Keratinocyte (primary cell): ENCODE results near the gene ZNF747. TPM values are rescaled to one million over a fixed set of nuclear protein-coding genes. Genes with fewer than 3 reads are reported as not detected.

ENCODE experiments used
- DNase-seq: peaks from one replicate; pipeline ENCODE4 v3.0.0-alpha.2; 2011; ENCODE audit warnings: low read depth, missing footprints, low spot score
- FAIRE-seq: peaks from 2 replicates; lab custom pipeline; 2011; peaks lifted over from hg19 to GRCh38; lab: Jason Lieb, UNC
- H2AFZ ChIP-seq: 2 replicates; pipeline ENCODE4 v1.6.0; 2012; ENCODE audit warnings: low read length, control low read depth, inconsistent platforms; ENCODE audit not compliant: control insufficient read depth
- H3K27ac ChIP-seq: 2 replicates; pipeline ENCODE4 v1.5.1; 2011; ENCODE audit warnings: low read length; ENCODE audit not compliant: control insufficient read depth, insufficient read depth
- H3K27me3 ChIP-seq: 3 replicates; pipeline ENCODE4 v1.6.0; 2011; ENCODE audit warnings: low read length; ENCODE audit not compliant: control insufficient read depth, insufficient read depth; ENCODE audit errors: extremely low read depth
- H3K36me3 ChIP-seq, 2 experiments: 2 replicates in 1 of 2; 3 replicates in 1 of 2; pipeline ENCODE4 v1.5.1; 2011; ENCODE audit warnings: low read length in 2 of 2, mild to moderate bottlenecking in 1 of 2; ENCODE audit not compliant: control insufficient read depth in 2 of 2, insufficient read depth in 2 of 2; ENCODE audit errors: extremely low read depth in 1 of 2
- H3K4me1 ChIP-seq: 3 replicates; pipeline ENCODE4 v1.5.1; 2011; ENCODE audit warnings: low read length; ENCODE audit not compliant: control insufficient read depth, insufficient read depth; ENCODE audit errors: extremely low read depth
- H3K4me2 ChIP-seq: 3 replicates; pipeline ENCODE4 v1.6.0; 2011; ENCODE audit warnings: low read depth, low read length; ENCODE audit not compliant: control insufficient read depth, insufficient read depth; ENCODE audit errors: extremely low read depth
- H3K4me3 ChIP-seq, 3 experiments: fragments of 200-600 bp in 1 of 3; sonication (generic) in 1 of 3; 2 replicates in 2 of 3; 3 replicates in 1 of 3; pipeline ENCODE4 v1.5.1; 2011 to 2016; ENCODE audit warnings: low read length in 3 of 3, mild to moderate bottlenecking in 3 of 3, control low read depth in 2 of 3, inconsistent platforms in 1 of 3, low read depth in 1 of 3, mixed read lengths in 1 of 3, mixed run types in 1 of 3, moderate library complexity in 1 of 3; ENCODE audit not compliant: control insufficient read depth in 2 of 3, insufficient read depth in 2 of 3; ENCODE audit errors: extremely low read depth in 1 of 3
- H3K79me2 ChIP-seq: 2 replicates; pipeline ENCODE4 v1.6.0; 2012; ENCODE audit warnings: low read length; ENCODE audit not compliant: control insufficient read depth, insufficient read depth
- H3K9ac ChIP-seq: 3 replicates; pipeline ENCODE4 v1.6.0; 2011; ENCODE audit warnings: low read length; ENCODE audit not compliant: control insufficient read depth, insufficient read depth; ENCODE audit errors: extremely low read depth
- H3K9me1 ChIP-seq: 3 replicates; pipeline ENCODE4 v1.6.0; 2011; ENCODE audit warnings: low read length; ENCODE audit not compliant: control insufficient read depth, insufficient read depth; ENCODE audit errors: extremely low read depth
- H3K9me3 ChIP-seq: 2 replicates; pipeline ENCODE4 v1.5.1; 2012; ENCODE audit warnings: low read depth, low read length; ENCODE audit not compliant: control insufficient read depth
- H4K20me1 ChIP-seq: 3 replicates; pipeline ENCODE4 v1.6.0; 2011; ENCODE audit warnings: low read length; ENCODE audit not compliant: control insufficient read depth, insufficient read depth; ENCODE audit errors: extremely low read depth
- EZH2 ChIP-seq: IDR thresholded peaks from one replicate; pipeline ENCODE4 v1.6.1; 2012; ENCODE audit warnings: inconsistent platforms, mild to moderate bottlenecking, low read length, moderate library complexity
- dilution Hi-C: fragments of 300-500 bp; cut with MboI; formaldehyde crosslinking; loops from one replicate; pipeline ENCODE4 v1.7.0; 2020; ENCODE audit warnings: low sequenced_read_pairs; ENCODE audit not compliant: extremely low pct_ligation_motif_present
- polyA plus RNA-seq, 5 experiments: library from polyadenylated mRNA; depleted of rRNA in 3 of 5; stranded (reverse) in 3 of 5; stranded (forward) in 1 of 5; unstranded in 1 of 5; fragments of >200 nt; gene quantifications; 1 replicate in 1 of 5; 2 replicates in 3 of 5; 3 replicates in 1 of 5; pipeline versions ENCODE4 v1.2.1 to v1.2.3, GENCODE V29; 2011 to 2012; ENCODE audit warnings: missing spikeins in 2 of 5, low read depth in 1 of 5, low replicate concordance in 1 of 5
- TF ChIP-seq, protein P1 (sequence below), 3 experiments: IDR thresholded peaks in 1 of 3; conservative IDR thresholded peaks in 1 of 3; optimal IDR thresholded peaks in 1 of 3; 2 replicates in 2 of 3; 3 replicates in 1 of 3; pipeline versions ENCODE3 to v1.5.1; 2011; ENCODE audit warnings: low read length in 3 of 3, mild to moderate bottlenecking in 3 of 3, moderate library complexity in 2 of 3, control low read depth in 1 of 3, inconsistent platforms in 1 of 3; ENCODE audit not compliant: insufficient read depth in 2 of 3; ENCODE audit errors: extremely low read depth in 1 of 3

ZNF747 gene
- polyA plus RNA-seq, 1 donor (not counting 4 experiments of a cell fraction or from before 2014, with no cell fraction given) = 2.7 TPM

DNA sequence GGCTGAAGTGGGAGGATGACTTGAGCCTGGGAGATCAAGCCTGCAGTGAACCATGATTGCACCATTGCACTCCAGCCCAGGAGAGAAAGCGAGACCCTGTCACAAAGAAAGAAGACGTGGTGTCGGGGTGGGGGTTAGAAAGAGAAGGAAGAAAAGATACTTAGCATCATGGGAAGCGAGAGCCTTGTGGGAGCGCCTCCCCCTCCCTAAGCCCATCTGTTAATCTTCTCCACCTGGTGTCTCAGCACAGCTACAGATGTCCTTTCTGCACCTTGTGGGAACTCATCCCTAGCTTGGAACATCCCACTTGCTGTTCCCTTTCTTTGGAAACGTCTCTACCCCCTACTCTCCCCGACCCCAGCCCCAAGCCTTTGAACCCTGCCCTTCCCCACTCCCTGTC is 30.9 kb upstream of the ZNF747 start:
- Histone ChIP-seq H3K4me2 (no peak overlapping the region), H3K36me3 (no peaks in the 10 kb centered on the region), H3K9me3 (no peaks in the 10 kb centered on the region), H3K9me1 (no peaks in the 10 kb centered on the region), H3K9ac (no peak overlapping the region), H3K27me3 (no peaks in the 10 kb centered on the region), H3K79me2 (no peaks in the 10 kb centered on the region), H3K27ac (no peak overlapping the region), H3K4me1 (peaks cover 25% of the 10 kb centered on the region), H3K4me3 (no peak overlapping the region), H4K20me1 (no peaks in the 10 kb centered on the region), H2AFZ (no peak overlapping the region)
- FAIRE-seq = no peak
- dilution Hi-C loops = no loop called here
- no peak for DNase-seq
- no peak for TF ChIP-seq EZH2
- TF ChIP-seq, protein P1, sequence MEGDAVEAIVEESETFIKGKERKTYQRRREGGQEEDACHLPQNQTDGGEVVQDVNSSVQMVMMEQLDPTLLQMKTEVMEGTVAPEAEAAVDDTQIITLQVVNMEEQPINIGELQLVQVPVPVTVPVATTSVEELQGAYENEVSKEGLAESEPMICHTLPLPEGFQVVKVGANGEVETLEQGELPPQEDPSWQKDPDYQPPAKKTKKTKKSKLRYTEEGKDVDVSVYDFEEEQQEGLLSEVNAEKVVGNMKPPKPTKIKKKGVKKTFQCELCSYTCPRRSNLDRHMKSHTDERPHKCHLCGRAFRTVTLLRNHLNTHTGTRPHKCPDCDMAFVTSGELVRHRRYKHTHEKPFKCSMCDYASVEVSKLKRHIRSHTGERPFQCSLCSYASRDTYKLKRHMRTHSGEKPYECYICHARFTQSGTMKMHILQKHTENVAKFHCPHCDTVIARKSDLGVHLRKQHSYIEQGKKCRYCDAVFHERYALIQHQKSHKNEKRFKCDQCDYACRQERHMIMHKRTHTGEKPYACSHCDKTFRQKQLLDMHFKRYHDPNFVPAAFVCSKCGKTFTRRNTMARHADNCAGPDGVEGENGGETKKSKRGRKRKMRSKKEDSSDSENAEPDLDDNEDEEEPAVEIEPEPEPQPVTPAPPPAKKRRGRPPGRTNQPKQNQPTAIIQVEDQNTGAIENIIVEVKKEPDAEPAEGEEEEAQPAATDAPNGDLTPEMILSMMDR (optimal IDR thresholded peaks at IDR 0.05 in 1 of 3, IDR thresholded peaks at IDR 0.05 in 1 of 3, conservative IDR thresholded peaks at IDR 0.05 in 1 of 3; ENCODE audit: extremely low read depth in 1 of 3, insufficient read depth in 2 of 3, low read length in 3 of 3) = no peak

DNA sequence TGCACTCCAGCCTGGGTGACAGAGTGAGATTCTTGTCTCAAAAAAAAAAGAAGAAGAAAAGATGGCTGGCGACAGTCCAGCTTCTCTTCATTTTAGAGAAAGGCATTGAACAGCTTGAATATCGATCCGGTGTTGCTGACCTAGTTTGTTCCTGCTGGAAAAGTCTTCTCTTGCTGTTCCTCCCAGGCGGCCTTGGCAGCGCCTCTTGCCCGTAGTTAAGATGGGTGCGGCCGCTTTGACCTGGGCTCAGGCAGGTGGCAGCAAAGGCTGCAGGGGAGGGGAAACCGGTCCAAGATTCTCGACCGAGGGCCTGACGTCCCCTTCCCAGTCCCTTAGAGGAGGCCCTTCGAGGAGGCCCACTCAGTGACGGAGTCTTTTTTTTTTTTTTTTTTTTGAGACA is 27.4 kb upstream of the ZNF747 start:
- Histone ChIP-seq H3K4me1 (peaks cover 11% of the 10 kb centered on the region), H3K27ac (no peak overlapping the region), H3K9me1 (no peaks in the 10 kb centered on the region), H3K9me3 (no peaks in the 10 kb centered on the region), H3K36me3 (no peaks in the 10 kb centered on the region), H3K27me3 (no peaks in the 10 kb centered on the region), H3K4me2 (no peak overlapping the region), H2AFZ (no peak overlapping the region), H4K20me1 (no peaks in the 10 kb centered on the region), H3K9ac (no peak overlapping the region), H3K79me2 (peaks cover 7% of the 10 kb centered on the region), H3K4me3 (no peak overlapping the region)
- FAIRE-seq = no peak
- dilution Hi-C loops = no loop called here
- no peak for TF ChIP-seq EZH2
- TF ChIP-seq, protein P1 (optimal IDR thresholded peaks at IDR 0.05 in 1 of 3, IDR thresholded peaks at IDR 0.05 in 1 of 3, conservative IDR thresholded peaks at IDR 0.05 in 1 of 3; ENCODE audit: extremely low read depth in 1 of 3, insufficient read depth in 2 of 3, low read length in 3 of 3) = no peak
- no peak for DNase-seq
